ENCODE measurements around the gene CAMK1D.

Gene CAMK1D

GRCh38 chr10:12828736-12829135, 479.4 kb downstream of the CAMK1D start:
- H3F3A ChIP-seq (ENCODE audit: insufficient read depth, low read length) = no peaks in the 10 kb centered on the region
- H3K27ac ChIP-seq (ENCODE audit: low read length) = no peak overlapping the region
- TF ChIP-seq EZH2phosphoT487 (IDR thresholded peaks at IDR 0.05; ENCODE audit: low read length) (no peak), EZH2 (optimal IDR thresholded peaks at IDR 0.05; ENCODE audit: low read depth, low read length) (no peak), CTCF (IDR thresholded peaks at IDR 0.05; ENCODE audit: low read length) (no peak)
- no peaks in the 10 kb centered on the region for H3K9me3 ChIP-seq (replicated peaks; ENCODE audit: insufficient read depth, low read length)
- DNase-seq = no peak
- no peaks in the 10 kb centered on the region for H4K20me1 ChIP-seq (ENCODE audit: insufficient read depth, low read length)
- H3K79me2 ChIP-seq (ENCODE audit: low read length) = no peaks in the 10 kb centered on the region
- no peak overlapping the region for H3K4me2 ChIP-seq (ENCODE audit: low read depth, low read length)
- H2AFZ ChIP-seq (ENCODE audit: low read length) = no peak overlapping the region
- no peaks in the 10 kb centered on the region for H3K4me1 ChIP-seq (ENCODE audit: low read length)
- no peak overlapping the region for H3K9ac ChIP-seq (ENCODE audit: low read length)
- H3K36me3 ChIP-seq (replicated peaks; ENCODE audit: insufficient read depth, low read length) = no peaks in the 10 kb centered on the region
- H3K9me2 ChIP-seq (replicated peaks; ENCODE audit: insufficient read depth, low read length) = no peaks in the 10 kb centered on the region
- no peaks in the 10 kb centered on the region for H3K27me3 ChIP-seq (replicated peaks; ENCODE audit: insufficient read depth, low read length)
- H3K4me3 ChIP-seq (ENCODE audit: low read length) = no peak overlapping the region

- Histone ChIP-seq H3K4me2 (ENCODE audit: low read depth, low read length) (no peak overlapping the region), H3K36me3 (replicated peaks; ENCODE audit: insufficient read depth, low read length) (no peaks in the 10 kb centered on the region), H3K27ac (ENCODE audit: low read length) (no peak overlapping the region), H3K9me2 (replicated peaks; ENCODE audit: insufficient read depth, low read length) (no peaks in the 10 kb centered on the region), H3K9me3 (replicated peaks; ENCODE audit: insufficient read depth, low read length) (no peaks in the 10 kb centered on the region), H3K4me1 (ENCODE audit: low read length) (no peaks in the 10 kb centered on the region), H3F3A (ENCODE audit: insufficient read depth, low read length) (no peaks in the 10 kb centered on the region), H3K4me3 (ENCODE audit: low read length) (no peak overlapping the region), H2AFZ (ENCODE audit: low read length) (no peak overlapping the region), H3K27me3 (replicated peaks; ENCODE audit: insufficient read depth, low read length) (no peaks in the 10 kb centered on the region), H4K20me1 (ENCODE audit: insufficient read depth, low read length) (no peaks in the 10 kb centered on the region), H3K9ac (ENCODE audit: low read length) (no peak overlapping the region), H3K79me2 (ENCODE audit: low read length) (no peaks in the 10 kb centered on the region)
- DNase-seq = no peak
- no peak for TF ChIP-seq CTCF (IDR thresholded peaks at IDR 0.05; ENCODE audit: low read length)
- TF ChIP-seq EZH2 (optimal IDR thresholded peaks at IDR 0.05; ENCODE audit: low read depth, low read length) = no peak
- TF ChIP-seq EZH2phosphoT487 (IDR thresholded peaks at IDR 0.05; ENCODE audit: low read length) = no peak
These were observed 480.6 kb downstream of the CAMK1D start for GRCh38 chr10:12829831-12830390.

- Histone ChIP-seq H3K9ac (ENCODE audit: low read length) (no peak overlapping the region), H3K4me2 (ENCODE audit: low read depth, low read length) (no peak overlapping the region), H3K27me3 (replicated peaks; ENCODE audit: insufficient read depth, low read length) (no peaks in the 10 kb centered on the region), H3F3A (ENCODE audit: insufficient read depth, low read length) (no peaks in the 10 kb centered on the region), H2AFZ (ENCODE audit: low read length) (no peak overlapping the region), H3K79me2 (ENCODE audit: low read length) (no peaks in the 10 kb centered on the region), H3K27ac (ENCODE audit: low read length) (no peak overlapping the region), H3K9me2 (replicated peaks; ENCODE audit: insufficient read depth, low read length) (no peaks in the 10 kb centered on the region), H3K9me3 (replicated peaks; ENCODE audit: insufficient read depth, low read length) (no peaks in the 10 kb centered on the region), H4K20me1 (ENCODE audit: insufficient read depth, low read length) (no peaks in the 10 kb centered on the region), H3K36me3 (replicated peaks; ENCODE audit: insufficient read depth, low read length) (no peaks in the 10 kb centered on the region), H3K4me3 (ENCODE audit: low read length) (no peak overlapping the region), H3K4me1 (ENCODE audit: low read length) (no peaks in the 10 kb centered on the region)
- no peak for TF ChIP-seq EZH2 (optimal IDR thresholded peaks at IDR 0.05; ENCODE audit: low read depth, low read length)
- no peak for TF ChIP-seq CTCF (IDR thresholded peaks at IDR 0.05; ENCODE audit: low read length)
- TF ChIP-seq EZH2phosphoT487 (IDR thresholded peaks at IDR 0.05; ENCODE audit: low read length) = no peak
- DNase-seq = no peak
These were observed 482.7 kb downstream of the CAMK1D start for GRCh38 chr10:12832096-12832495.
